CMK (cell line): ENCODE measurements around the gene GRIN1.

Source experiments
- DNase-seq: peaks from one replicate; pipeline ENCODE4 v3.0.0-alpha.2; 2010; ENCODE audit warnings: low read depth

Gene GRIN1

GRCh38 chr9:137216188-137216965 is 77.4 kb downstream of the GRIN1 start:
- DNase-seq, result no peak

GRCh38 chr9:137217276-137218211 is 78.6 kb downstream of the GRIN1 start:
- no peak for DNase-seq

- no peak for DNase-seq
Observed at GRCh38 chr9:137218212-137218753, 79.3 kb downstream of the GRIN1 start.
